ENCODE measurements around the gene PEAK1. TPM values are rescaled to one million over a fixed set of nuclear protein-coding genes. Genes with fewer than 3 reads are reported as not detected.

Gene PEAK1
- total RNA-seq, 1 experiment from 2014 or later, result 2.5 TPM

- H4K20me1 ChIP-seq (ENCODE audit: insufficient read depth, low read depth, low read length), result no peaks in the 10 kb centered on the region
- H3K79me2 ChIP-seq (ENCODE audit: low read length), result no peaks in the 10 kb centered on the region
- H3K9me2 ChIP-seq (replicated peaks; ENCODE audit: insufficient read depth, low read length), result no peaks in the 10 kb centered on the region
- no peaks in the 10 kb centered on the region for H3K27me3 ChIP-seq (ENCODE audit: low read length)
- no peak overlapping the region for H2AFZ ChIP-seq (ENCODE audit: low read length)
- no peak overlapping the region for H3K4me2 ChIP-seq (ENCODE audit: low read depth, low read length, poor library complexity, severe bottlenecking)
- H3K4me3 ChIP-seq (ENCODE audit: low read length), result no peak overlapping the region
- DNase-seq, result no peak
- no peak overlapping the region for H3K9ac ChIP-seq (ENCODE audit: low read length)
- no peaks in the 10 kb centered on the region for H3K36me3 ChIP-seq (ENCODE audit: insufficient read depth, low read length)
- H3K27ac ChIP-seq (ENCODE audit: low read length), result no peak overlapping the region
- no peaks in the 10 kb centered on the region for H3K9me3 ChIP-seq (ENCODE audit: low read length)
- no peaks in the 10 kb centered on the region for H3K4me1 ChIP-seq (ENCODE audit: low read length)
Measured at GRCh38 chr15:77355321-77355720, 64.6 kb downstream of the PEAK1 start.

GRCh38 chr15:77354063-77354462 lies 65.8 kb downstream of the PEAK1 start:
- no peaks in the 10 kb centered on the region for H3K9me2 ChIP-seq (replicated peaks; ENCODE audit: insufficient read depth, low read length)
- no peaks in the 10 kb centered on the region for H3K4me1 ChIP-seq (ENCODE audit: low read length)
- no peak overlapping the region for H3K4me2 ChIP-seq (ENCODE audit: low read depth, low read length, poor library complexity, severe bottlenecking)
- no peak overlapping the region for H3K27ac ChIP-seq (ENCODE audit: low read length)
- no peaks in the 10 kb centered on the region for H3K27me3 ChIP-seq (ENCODE audit: low read length)
- DNase-seq, result no peak
- no peak overlapping the region for H3K4me3 ChIP-seq (ENCODE audit: low read length)
- no peaks in the 10 kb centered on the region for H4K20me1 ChIP-seq (ENCODE audit: insufficient read depth, low read depth, low read length)
- H2AFZ ChIP-seq (ENCODE audit: low read length), result no peak overlapping the region
- H3K9ac ChIP-seq (ENCODE audit: low read length), result no peak overlapping the region
- H3K36me3 ChIP-seq (ENCODE audit: insufficient read depth, low read length), result no peaks in the 10 kb centered on the region
- no peaks in the 10 kb centered on the region for H3K79me2 ChIP-seq (ENCODE audit: low read length)
- no peaks in the 10 kb centered on the region for H3K9me3 ChIP-seq (ENCODE audit: low read length)

- Histone ChIP-seq H3K4me3 (ENCODE audit: low read length) (no peak overlapping the region), H3K79me2 (ENCODE audit: low read length) (no peaks in the 10 kb centered on the region), H3K9ac (ENCODE audit: low read length) (no peak overlapping the region), H3K27me3 (ENCODE audit: low read length) (no peaks in the 10 kb centered on the region), H3K9me2 (replicated peaks; ENCODE audit: insufficient read depth, low read length) (no peaks in the 10 kb centered on the region), H3K27ac (ENCODE audit: low read length) (no peak overlapping the region), H3K4me1 (ENCODE audit: low read length) (no peaks in the 10 kb centered on the region), H2AFZ (ENCODE audit: low read length) (no peak overlapping the region), H3K36me3 (ENCODE audit: insufficient read depth, low read length) (no peaks in the 10 kb centered on the region), H4K20me1 (ENCODE audit: insufficient read depth, low read depth, low read length) (no peaks in the 10 kb centered on the region), H3K9me3 (ENCODE audit: low read length) (no peaks in the 10 kb centered on the region), H3K4me2 (ENCODE audit: low read depth, low read length, poor library complexity, severe bottlenecking) (no peak overlapping the region)
- DNase-seq, result no peak
Measured at GRCh38 chr15:77352887-77353286, 67.0 kb downstream of the PEAK1 start.

GRCh38 chr15:77350792-77351191 lies 69.1 kb downstream of the PEAK1 start:
- Histone ChIP-seq H3K9ac (ENCODE audit: low read length) (no peak overlapping the region), H3K4me2 (ENCODE audit: low read depth, low read length, poor library complexity, severe bottlenecking) (no peak overlapping the region), H3K27ac (ENCODE audit: low read length) (no peak overlapping the region), H2AFZ (ENCODE audit: low read length) (no peak overlapping the region), H3K4me1 (ENCODE audit: low read length) (no peaks in the 10 kb centered on the region), H3K27me3 (ENCODE audit: low read length) (no peaks in the 10 kb centered on the region), H3K4me3 (ENCODE audit: low read length) (no peak overlapping the region), H3K36me3 (ENCODE audit: insufficient read depth, low read length) (no peaks in the 10 kb centered on the region), H4K20me1 (ENCODE audit: insufficient read depth, low read depth, low read length) (no peaks in the 10 kb centered on the region), H3K79me2 (ENCODE audit: low read length) (no peaks in the 10 kb centered on the region), H3K9me2 (replicated peaks; ENCODE audit: insufficient read depth, low read length) (no peaks in the 10 kb centered on the region), H3K9me3 (ENCODE audit: low read length) (no peaks in the 10 kb centered on the region)
- DNase-seq, result no peak

GRCh38 chr15:77349666-77350065 lies 70.2 kb downstream of the PEAK1 start:
- no peaks in the 10 kb centered on the region for H3K9me2 ChIP-seq (replicated peaks; ENCODE audit: insufficient read depth, low read length)
- H3K4me2 ChIP-seq (ENCODE audit: low read depth, low read length, poor library complexity, severe bottlenecking), result no peak overlapping the region
- no peak overlapping the region for H3K9ac ChIP-seq (ENCODE audit: low read length)
- H2AFZ ChIP-seq (ENCODE audit: low read length), result no peak overlapping the region
- no peak overlapping the region for H3K27ac ChIP-seq (ENCODE audit: low read length)
- no peaks in the 10 kb centered on the region for H3K4me1 ChIP-seq (ENCODE audit: low read length)
- H3K27me3 ChIP-seq (ENCODE audit: low read length), result no peaks in the 10 kb centered on the region
- no peak for DNase-seq
- H4K20me1 ChIP-seq (ENCODE audit: insufficient read depth, low read depth, low read length), result no peaks in the 10 kb centered on the region
- no peaks in the 10 kb centered on the region for H3K79me2 ChIP-seq (ENCODE audit: low read length)
- H3K4me3 ChIP-seq (ENCODE audit: low read length), result no peak overlapping the region
- no peaks in the 10 kb centered on the region for H3K36me3 ChIP-seq (ENCODE audit: insufficient read depth, low read length)
- H3K9me3 ChIP-seq (ENCODE audit: low read length), result no peaks in the 10 kb centered on the region

GRCh38 chr15:77348511-77348910 lies 71.4 kb downstream of the PEAK1 start:
- Histone ChIP-seq H3K27ac (ENCODE audit: low read length) (no peak overlapping the region), H3K4me2 (ENCODE audit: low read depth, low read length, poor library complexity, severe bottlenecking) (no peak overlapping the region), H3K9me3 (ENCODE audit: low read length) (no peaks in the 10 kb centered on the region), H4K20me1 (ENCODE audit: insufficient read depth, low read depth, low read length) (no peaks in the 10 kb centered on the region), H3K4me3 (ENCODE audit: low read length) (no peak overlapping the region), H3K79me2 (ENCODE audit: low read length) (no peaks in the 10 kb centered on the region), H3K36me3 (ENCODE audit: insufficient read depth, low read length) (no peaks in the 10 kb centered on the region), H3K9me2 (replicated peaks; ENCODE audit: insufficient read depth, low read length) (no peaks in the 10 kb centered on the region), H2AFZ (ENCODE audit: low read length) (no peak overlapping the region), H3K4me1 (ENCODE audit: low read length) (no peaks in the 10 kb centered on the region), H3K9ac (ENCODE audit: low read length) (no peak overlapping the region), H3K27me3 (ENCODE audit: low read length) (no peaks in the 10 kb centered on the region)
- DNase-seq, result no peak

GRCh38 chr15:77347197-77347596 lies 72.7 kb downstream of the PEAK1 start:
- H3K9me2 ChIP-seq (replicated peaks; ENCODE audit: insufficient read depth, low read length), result no peaks in the 10 kb centered on the region
- DNase-seq, result no peak
- H3K79me2 ChIP-seq (ENCODE audit: low read length), result no peaks in the 10 kb centered on the region
- no peak overlapping the region for H3K4me2 ChIP-seq (ENCODE audit: low read depth, low read length, poor library complexity, severe bottlenecking)
- H2AFZ ChIP-seq (ENCODE audit: low read length), result no peak overlapping the region
- no peaks in the 10 kb centered on the region for H3K4me1 ChIP-seq (ENCODE audit: low read length)
- H3K9me3 ChIP-seq (ENCODE audit: low read length), result no peaks in the 10 kb centered on the region
- no peak overlapping the region for H3K27ac ChIP-seq (ENCODE audit: low read length)
- no peak overlapping the region for H3K9ac ChIP-seq (ENCODE audit: low read length)
- H3K36me3 ChIP-seq (ENCODE audit: insufficient read depth, low read length), result no peaks in the 10 kb centered on the region
- no peak overlapping the region for H3K4me3 ChIP-seq (ENCODE audit: low read length)
- no peaks in the 10 kb centered on the region for H3K27me3 ChIP-seq (ENCODE audit: low read length)
- H4K20me1 ChIP-seq (ENCODE audit: insufficient read depth, low read depth, low read length), result no peaks in the 10 kb centered on the region

- H3K4me1 ChIP-seq (ENCODE audit: low read length), result no peaks in the 10 kb centered on the region
- no peaks in the 10 kb centered on the region for H3K9me2 ChIP-seq (replicated peaks; ENCODE audit: insufficient read depth, low read length)
- DNase-seq, result no peak
- no peak overlapping the region for H2AFZ ChIP-seq (ENCODE audit: low read length)
- H3K79me2 ChIP-seq (ENCODE audit: low read length), result no peaks in the 10 kb centered on the region
- no peaks in the 10 kb centered on the region for H3K27me3 ChIP-seq (ENCODE audit: low read length)
- H3K27ac ChIP-seq (ENCODE audit: low read length), result no peak overlapping the region
- no peak overlapping the region for H3K9ac ChIP-seq (ENCODE audit: low read length)
- H3K4me3 ChIP-seq (ENCODE audit: low read length), result no peak overlapping the region
- no peaks in the 10 kb centered on the region for H4K20me1 ChIP-seq (ENCODE audit: insufficient read depth, low read depth, low read length)
- H3K36me3 ChIP-seq (ENCODE audit: insufficient read depth, low read length), result no peaks in the 10 kb centered on the region
- no peaks in the 10 kb centered on the region for H3K9me3 ChIP-seq (ENCODE audit: low read length)
- no peak overlapping the region for H3K4me2 ChIP-seq (ENCODE audit: low read depth, low read length, poor library complexity, severe bottlenecking)
Measured at GRCh38 chr15:77346245-77347036, 73.5 kb downstream of the PEAK1 start.

Data from Karpas-422 (cell line).